Uterus (tissue), 4 donors: Measurements from ENCODE around the gene ATF7IP. TPM values are rescaled to one million over a fixed set of nuclear protein-coding genes. Genes with fewer than 3 reads are reported as not detected.

Source experiments
- total RNA-seq, 4 donors: library from RNA; depleted of rRNA in 3 of 4; stranded (reverse); fragments of >200 nt in 3 of 4; gene quantifications; one replicate each; pipeline versions ENCODE4 v1.1.0 to v1.2.4, GENCODE V29; 2014 to 2023
- donor health status: DM: yes; HTN: yes; CAD: no.

Gene ATF7IP
- total RNA-seq, 4 donors from 2014 or later: 39.5 to 102 (median 65.6) TPM

Other genes with a start within 250 kb of the ATF7IP start
- gene PLBD1, start 202.2 kb downstream of the ATF7IP start, total RNA-seq: 10 to 100 TPM in 3 of 4 donors, 1 to 10 TPM in 1; 3.2 to 51.2 (median 19.0) TPM